HL-60 (cell line): ENCODE results near the gene CHN1.

Source experiments
- DNase-seq, 2 experiments: peaks; one replicate each; pipeline ENCODE4 v3.0.0-alpha.2; 2010 to 2020; ENCODE audit warnings: low read depth in 1 of 2, low spot score in 1 of 2
- H3K27ac ChIP-seq: fragments of 250-450 bp; sonication (Bioruptor Pico); replicated peaks from 2 replicates; pipeline ENCODE4 v1.5.1; 2020; ENCODE audit warnings: mild to moderate bottlenecking, moderate library complexity
- H3K27me3 ChIP-seq: fragments of 250-450 bp; sonication (Bioruptor Pico); 2 replicates; pipeline ENCODE4 v1.5.1; 2021; ENCODE audit warnings: mild to moderate bottlenecking, moderate library complexity; ENCODE audit not compliant: insufficient read depth, poor library complexity, severe bottlenecking
- H3K4me3 ChIP-seq: replicated peaks from 2 replicates; pipeline ENCODE4 v1.5.1; 2011; ENCODE audit warnings: mild to moderate bottlenecking, control low read depth, low read length; ENCODE audit not compliant: insufficient read depth
- CTCF ChIP-seq: IDR thresholded peaks from one replicate; pipeline ENCODE4 v1.5.1; 2011; ENCODE audit warnings: low read length, control low read depth, inconsistent platforms; ENCODE audit not compliant: insufficient read depth
- GABPA ChIP-seq: IDR thresholded peaks from 2 replicates; pipeline ENCODE4 v1.6.1; 2012; ENCODE audit warnings: low read depth
- POLR2AphosphoS5 ChIP-seq: IDR thresholded peaks from 2 replicates; pipeline ENCODE4 v1.6.1; 2012; ENCODE audit warnings: low read depth
- REST ChIP-seq: IDR thresholded peaks from 2 replicates; pipeline ENCODE4 v1.6.1; 2012; ENCODE audit warnings: low read depth; ENCODE audit not compliant: insufficient replicate concordance
- SPI1 ChIP-seq: IDR thresholded peaks from 2 replicates; pipeline ENCODE4 v1.6.1; 2012; ENCODE audit warnings: low read depth, mild to moderate bottlenecking, borderline replicate concordance

Gene CHN1

GRCh38 chr2:174908284-174908683 lies 96.9 kb downstream of the CHN1 start:
- Histone ChIP-seq H3K27me3 (peaks cover 15% of the 10 kb centered on the region), H3K27ac (no peak overlapping the region), H3K4me3 (no peak overlapping the region)
- DNase-seq: no peak
- TF ChIP-seq POLR2AphosphoS5: no peak
- TF ChIP-seq REST: no peak
- no peak for TF ChIP-seq GABPA
- no peak for TF ChIP-seq SPI1
- no peak for TF ChIP-seq CTCF

GRCh38 chr2:174903264-174903556 lies 102.0 kb downstream of the CHN1 start:
- no peak for TF ChIP-seq REST
- TF ChIP-seq SPI1: no peak
- no peak for TF ChIP-seq CTCF
- no peak for TF ChIP-seq GABPA
- TF ChIP-seq POLR2AphosphoS5: no peak
- Histone ChIP-seq H3K27me3 (peaks cover 7% of the 10 kb centered on the region), H3K4me3 (no peak overlapping the region), H3K27ac (no peak overlapping the region)
- no peak for DNase-seq

GRCh38 chr2:174902506-174903263 lies 102.5 kb downstream of the CHN1 start:
- no peak overlapping the region for H3K4me3 ChIP-seq
- H3K27me3 ChIP-seq: peaks cover 5% of the 10 kb centered on the region
- TF ChIP-seq POLR2AphosphoS5 (no peak), SPI1 (no peak), GABPA (no peak), REST (no peak), CTCF (no peak)
- DNase-seq: no peak
- no peak overlapping the region for H3K27ac ChIP-seq
